GM23338 (cell line): ENCODE results near the gene DDR2. TPM values are rescaled to one million over a fixed set of nuclear protein-coding genes. Genes with fewer than 3 reads are reported as not detected.

ENCODE experiments used
- ATAC-seq: fragments of 200-7000 bp; cut with Tn5 transposase; 3 replicates; pipeline ENCODE4 v1.9.1; 2020
- DNase-seq: peaks from one replicate; pipeline ENCODE4 v3.0.0-alpha.2; 2015; ENCODE audit warnings: low spot score
- H2AFZ ChIP-seq: fragments of 200-600 bp; sonication (generic); 2 replicates; pipeline ENCODE4 v1.8.0; 2016; ENCODE audit warnings: antibody characterized with exemption, mild to moderate bottlenecking, moderate library complexity
- H3F3A ChIP-seq: fragments of 200-600 bp; sonication (generic); replicated peaks from 2 replicates; pipeline ENCODE4 v1.8.0; 2017; ENCODE audit warnings: antibody characterized with exemption, mixed run types, low read depth
- H3K27ac ChIP-seq: fragments of 200-600 bp; sonication (generic); 2 replicates; pipeline ENCODE4 v1.6.1; 2016; ENCODE audit warnings: low read depth
- H3K27me3 ChIP-seq: fragments of 200-600 bp; sonication (generic); 2 replicates; pipeline ENCODE4 v1.8.0; 2016; ENCODE audit warnings: mild to moderate bottlenecking, mixed run types, moderate library complexity; ENCODE audit not compliant: insufficient read depth
- H3K36me3 ChIP-seq: fragments of 200-600 bp; sonication (generic); 2 replicates; pipeline ENCODE4 v1.8.0; 2016; ENCODE audit warnings: mild to moderate bottlenecking; ENCODE audit not compliant: insufficient read depth
- H3K4me1 ChIP-seq: fragments of 200-600 bp; sonication (generic); 2 replicates; pipeline ENCODE4 v1.8.0; 2016; ENCODE audit warnings: mild to moderate bottlenecking, moderate library complexity; ENCODE audit not compliant: insufficient read depth
- H3K4me2 ChIP-seq: fragments of 200-600 bp; sonication (generic); 2 replicates; pipeline ENCODE4 v1.7.1; 2017; ENCODE audit warnings: mixed run types
- H3K4me3 ChIP-seq: fragments of 200-600 bp; sonication (generic); 2 replicates; pipeline ENCODE4 v1.6.1; 2016; ENCODE audit warnings: mixed run types
- H3K79me2 ChIP-seq: fragments of 200-600 bp; sonication (generic); replicated peaks from 2 replicates; pipeline ENCODE4 v1.8.0; 2017; ENCODE audit warnings: mild to moderate bottlenecking; ENCODE audit not compliant: insufficient read depth
- H3K9me2 ChIP-seq: fragments of 200-600 bp; sonication (generic); 2 replicates; pipeline ENCODE4 v1.8.0; 2017; ENCODE audit not compliant: insufficient read depth
- H4K20me1 ChIP-seq: fragments of 200-600 bp; sonication (generic); replicated peaks from 2 replicates; pipeline ENCODE4 v1.8.0; 2017; ENCODE audit warnings: mild to moderate bottlenecking; ENCODE audit not compliant: insufficient read depth
- H3K27ac Mint-ChIP-seq: 2 replicates; pipeline ENCODE4 v1.8.0; 2020; ENCODE audit warnings: inconsistent platforms, mild to moderate bottlenecking, moderate library complexity, mixed read lengths
- H3K27me3 Mint-ChIP-seq: 3 replicates; pipeline ENCODE4 v1.8.0; 2022; ENCODE audit warnings: low read depth, mild to moderate bottlenecking, moderate library complexity, mixed read lengths, inconsistent platforms; ENCODE audit not compliant: insufficient read depth, poor library complexity
- H3K36me3 Mint-ChIP-seq: 3 replicates; pipeline ENCODE4 v1.8.0; 2021; ENCODE audit warnings: low read depth, mild to moderate bottlenecking, inconsistent platforms, moderate library complexity, mixed read lengths
- H3K4me1 Mint-ChIP-seq: 3 replicates; pipeline ENCODE4 v1.8.0; 2020; ENCODE audit warnings: mild to moderate bottlenecking, inconsistent platforms, mixed read lengths
- H3K4me3 Mint-ChIP-seq: 3 replicates; pipeline ENCODE4 v1.8.0; 2021; ENCODE audit warnings: moderate library complexity, mild to moderate bottlenecking, inconsistent platforms, mixed read lengths
- H3K9me3 Mint-ChIP-seq: 3 replicates; pipeline ENCODE4 v1.8.0; 2020; ENCODE audit warnings: moderate library complexity, mild to moderate bottlenecking, inconsistent platforms, mixed read lengths
- CREB1 ChIP-seq: fragments of 250-450 bp; sonication (Bioruptor Pico); IDR thresholded peaks from 2 replicates; pipeline ENCODE4 v1.5.0; 2020; ENCODE audit warnings: low read depth, mild to moderate bottlenecking, moderate library complexity
- CTCF ChIP-seq, 2 experiments: fragments of 200-600 bp in 1 of 2; sonication (generic) in 1 of 2; conservative IDR thresholded peaks; 2 replicates each; pipeline versions ENCODE4 v1.5.1 to v1.6.1; 2016 to 2017; ENCODE audit warnings: antibody characterized with exemption in 2 of 2, low read depth in 2 of 2, mild to moderate bottlenecking in 2 of 2, moderate library complexity in 1 of 2
- EZH2 ChIP-seq: fragments of 200-600 bp; sonication (generic); IDR thresholded peaks from one replicate; pipeline ENCODE4 v1.8.0; 2017; ENCODE audit warnings: antibody characterized with exemption, mild to moderate bottlenecking, low read depth; ENCODE audit not compliant: unreplicated experiment
- JUNB ChIP-seq: IDR thresholded peaks from one replicate; pipeline ENCODE4 v1.6.1; 2016; ENCODE audit warnings: antibody characterized with exemption; ENCODE audit not compliant: unreplicated experiment
- NANOG ChIP-seq: IDR thresholded peaks from 2 replicates; pipeline ENCODE4 v1.6.1; 2016; ENCODE audit warnings: antibody characterized with exemption, borderline replicate concordance
- ZNF114 ChIP-seq: fragments of 250-450 bp; sonication (Bioruptor Pico); IDR thresholded peaks from 2 replicates; pipeline ENCODE4 v1.5.0; 2020; ENCODE audit warnings: mild to moderate bottlenecking, moderate library complexity
- ZNF331 ChIP-seq: fragments of 250-450 bp; sonication (Bioruptor Pico); IDR thresholded peaks from 2 replicates; pipeline ENCODE4 v1.5.0; 2020; ENCODE audit warnings: low read depth, mild to moderate bottlenecking, moderate library complexity
- ZNF462 ChIP-seq: fragments of 250-450 bp; sonication (Bioruptor Pico); IDR thresholded peaks from 2 replicates; pipeline ENCODE4 v1.5.0; 2020; ENCODE audit warnings: mild to moderate bottlenecking, moderate library complexity
- polyA plus RNA-seq: library from polyadenylated mRNA; unstranded; fragments of >200 nt; fragmentation: Nextera tagmentation; extraction: Ambion mirVana; gene quantifications from 2 replicates; pipeline ENCODE4 v1.2.1, GENCODE V29; 2016
- total RNA-seq: library from RNA; depleted of rRNA; stranded (reverse); fragments of >200 nt; shearing (Covaris generic); gene quantifications from 2 replicates; pipeline ENCODE4 v1.2.3, GENCODE V29; 2014
- TF ChIP-seq, protein P1 (sequence below): IDR thresholded peaks from one replicate; pipeline ENCODE4 v1.6.1; 2018; ENCODE audit warnings: antibody characterized with exemption; ENCODE audit not compliant: unreplicated experiment

DDR2 gene
- total and polyA plus RNA-seq, 2 experiments from 2014 or later = 0.66 to 1.8 TPM

DNA sequence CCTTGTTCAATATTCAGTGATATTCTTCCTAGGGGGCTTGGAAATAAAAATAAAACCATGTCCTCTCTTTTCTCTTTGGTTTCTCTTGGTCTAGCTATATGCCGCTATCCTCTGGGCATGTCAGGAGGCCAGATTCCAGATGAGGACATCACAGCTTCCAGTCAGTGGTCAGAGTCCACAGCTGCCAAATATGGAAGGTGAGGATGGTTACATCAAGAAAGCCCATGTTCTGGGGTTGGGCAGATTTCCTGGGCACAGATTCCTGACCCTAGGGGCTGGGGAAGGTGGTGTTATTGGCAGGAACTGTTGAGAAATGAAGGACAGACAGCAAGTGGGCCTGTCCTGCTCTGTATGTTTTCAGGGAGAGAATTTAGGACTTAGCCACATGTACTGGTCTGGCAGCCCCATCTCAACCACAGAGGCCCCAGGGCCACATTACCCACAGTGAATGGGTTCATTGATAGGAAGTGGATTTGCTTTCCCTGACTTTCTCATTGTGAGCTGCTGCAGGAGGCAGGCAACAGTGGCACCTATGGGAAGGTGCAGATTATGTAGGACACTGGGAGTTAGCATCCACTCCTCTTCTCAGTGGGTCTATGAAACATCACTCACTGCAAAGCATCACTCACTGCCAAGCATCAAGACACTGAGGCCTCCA is 120.9 kb downstream of the DDR2 start:
- Mint-ChIP-seq H3K9me3 (peaks cover 4% of the 10 kb centered on the region; the same call in 2 of the 3 replicates), H3K36me3 (no peaks in the 10 kb centered on the region; the same call in 2 of the 3 replicates), H3K4me3 (no peak overlapping the region), H3K4me1 (no peaks in the 10 kb centered on the region), H3K27ac (no peak overlapping the region), H3K27me3 (no peaks in the 10 kb centered on the region)
- no peaks in the 10 kb centered on the region for H3K4me1 ChIP-seq
- no peaks in the 10 kb centered on the region for H3F3A ChIP-seq
- no peaks in the 10 kb centered on the region for H3K9me2 ChIP-seq
- no peak overlapping the region for H2AFZ ChIP-seq
- H4K20me1 ChIP-seq = no peaks in the 10 kb centered on the region
- DNase-seq (no peak), ATAC-seq (no peak; the same call in 2 of the 3 replicates)
- H3K79me2 ChIP-seq = no peaks in the 10 kb centered on the region
- H3K36me3 ChIP-seq = no peaks in the 10 kb centered on the region
- H3K4me2 ChIP-seq = no peak overlapping the region
- TF ChIP-seq EZH2 = no peak
- TF ChIP-seq ZNF114 (CRISPR knock-in tag) = no peak
- TF ChIP-seq ZNF331 (CRISPR knock-in tag) = no peak
- peak in 1 of 2 experiments; percentile 42; a peak in 2 of 4 replicates for TF ChIP-seq CTCF (conservative IDR thresholded peaks at IDR 0.05; ENCODE audit: low read depth in 2 of 2)
- H3K4me3 ChIP-seq = no peak overlapping the region
- H3K27ac ChIP-seq = no peak overlapping the region
- H3K27me3 ChIP-seq = no peaks in the 10 kb centered on the region

DNA sequence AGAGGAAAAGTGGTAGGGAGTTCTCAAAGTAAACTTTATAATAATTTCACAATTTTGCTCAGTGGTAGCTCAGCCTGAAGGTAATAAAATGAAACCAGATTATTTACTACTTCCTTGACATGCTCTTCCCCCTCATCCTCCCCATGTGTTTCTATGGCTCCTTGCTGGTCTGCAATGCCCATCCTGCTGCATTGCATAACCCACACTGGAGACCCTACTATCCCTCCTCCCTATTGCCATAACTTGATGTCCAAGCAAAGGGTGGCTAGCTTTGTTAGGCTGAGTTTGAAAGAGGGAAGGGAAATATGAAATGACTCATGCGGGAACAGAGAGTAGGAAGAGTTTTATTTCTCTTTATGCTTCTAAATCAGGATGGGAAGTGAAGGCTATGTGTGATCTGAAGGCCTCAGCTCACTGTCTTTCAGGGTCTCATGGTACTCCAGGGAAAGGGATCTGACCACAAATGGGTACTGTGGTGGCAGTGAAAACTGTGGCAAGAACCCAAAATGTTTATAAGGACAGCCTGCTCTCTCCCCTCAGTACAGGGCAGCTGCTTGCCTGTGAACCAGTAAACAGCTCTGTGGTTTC is 121.8 kb downstream of the DDR2 start:
- Histone ChIP-seq H3K36me3 (no peaks in the 10 kb centered on the region), H3K4me3 (no peak overlapping the region), H2AFZ (no peak overlapping the region), H3F3A (no peaks in the 10 kb centered on the region), H3K9me2 (no peaks in the 10 kb centered on the region), H3K4me1 (no peaks in the 10 kb centered on the region), H3K27me3 (no peaks in the 10 kb centered on the region), H4K20me1 (no peaks in the 10 kb centered on the region), H3K79me2 (no peaks in the 10 kb centered on the region), H3K4me2 (no peak overlapping the region), H3K27ac (no peak overlapping the region)
- no peaks in the 10 kb centered on the region; the same call in 2 of the 3 replicates for H3K36me3 Mint-ChIP-seq
- H3K4me1 Mint-ChIP-seq = no peaks in the 10 kb centered on the region
- DNase-seq = no peak
- H3K27me3 Mint-ChIP-seq = no peaks in the 10 kb centered on the region
- H3K4me3 Mint-ChIP-seq = no peak overlapping the region
- no peak for ATAC-seq
- H3K27ac Mint-ChIP-seq = no peak overlapping the region
- peaks cover 4% of the 10 kb centered on the region; the same call in 2 of the 3 replicates for H3K9me3 Mint-ChIP-seq
- TF ChIP-seq CREB1 (no peak), ZNF462 (CRISPR knock-in tag) (no peak), JUNB (no peak), NANOG (no peak), ZNF331 (CRISPR knock-in tag) (no peak)
- TF ChIP-seq, protein P1, sequence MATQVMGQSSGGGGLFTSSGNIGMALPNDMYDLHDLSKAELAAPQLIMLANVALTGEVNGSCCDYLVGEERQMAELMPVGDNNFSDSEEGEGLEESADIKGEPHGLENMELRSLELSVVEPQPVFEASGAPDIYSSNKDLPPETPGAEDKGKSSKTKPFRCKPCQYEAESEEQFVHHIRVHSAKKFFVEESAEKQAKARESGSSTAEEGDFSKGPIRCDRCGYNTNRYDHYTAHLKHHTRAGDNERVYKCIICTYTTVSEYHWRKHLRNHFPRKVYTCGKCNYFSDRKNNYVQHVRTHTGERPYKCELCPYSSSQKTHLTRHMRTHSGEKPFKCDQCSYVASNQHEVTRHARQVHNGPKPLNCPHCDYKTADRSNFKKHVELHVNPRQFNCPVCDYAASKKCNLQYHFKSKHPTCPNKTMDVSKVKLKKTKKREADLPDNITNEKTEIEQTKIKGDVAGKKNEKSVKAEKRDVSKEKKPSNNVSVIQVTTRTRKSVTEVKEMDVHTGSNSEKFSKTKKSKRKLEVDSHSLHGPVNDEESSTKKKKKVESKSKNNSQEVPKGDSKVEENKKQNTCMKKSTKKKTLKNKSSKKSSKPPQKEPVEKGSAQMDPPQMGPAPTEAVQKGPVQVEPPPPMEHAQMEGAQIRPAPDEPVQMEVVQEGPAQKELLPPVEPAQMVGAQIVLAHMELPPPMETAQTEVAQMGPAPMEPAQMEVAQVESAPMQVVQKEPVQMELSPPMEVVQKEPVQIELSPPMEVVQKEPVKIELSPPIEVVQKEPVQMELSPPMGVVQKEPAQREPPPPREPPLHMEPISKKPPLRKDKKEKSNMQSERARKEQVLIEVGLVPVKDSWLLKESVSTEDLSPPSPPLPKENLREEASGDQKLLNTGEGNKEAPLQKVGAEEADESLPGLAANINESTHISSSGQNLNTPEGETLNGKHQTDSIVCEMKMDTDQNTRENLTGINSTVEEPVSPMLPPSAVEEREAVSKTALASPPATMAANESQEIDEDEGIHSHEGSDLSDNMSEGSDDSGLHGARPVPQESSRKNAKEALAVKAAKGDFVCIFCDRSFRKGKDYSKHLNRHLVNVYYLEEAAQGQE = no peak
